Nephron progenitor cell (in vitro differentiated cells): ENCODE data around the gene PLXNA4.

ENCODE experiments used
- DNase-seq: peaks from one replicate; pipeline ENCODE4 v3.0.0; 2021
- H3K27ac Mint-ChIP-seq: 2 replicates; pipeline ENCODE4 v1.8.0; 2021; ENCODE audit warnings: mild to moderate bottlenecking, moderate library complexity, mixed read lengths
- H3K27me3 Mint-ChIP-seq: 2 replicates; pipeline ENCODE4 v1.8.0; 2021; ENCODE audit warnings: mild to moderate bottlenecking, low read depth, mixed read lengths; ENCODE audit not compliant: poor library complexity
- H3K36me3 Mint-ChIP-seq: 2 replicates; pipeline ENCODE4 v1.8.0; 2021; ENCODE audit warnings: low read depth, mixed read lengths
- H3K4me1 Mint-ChIP-seq: 2 replicates; pipeline ENCODE4 v1.8.0; 2021; ENCODE audit warnings: mixed read lengths
- H3K4me3 Mint-ChIP-seq: 2 replicates; pipeline ENCODE4 v1.8.0; 2021; ENCODE audit warnings: mild to moderate bottlenecking, moderate library complexity, mixed read lengths
- H3K9me3 Mint-ChIP-seq: 2 replicates; pipeline ENCODE4 v1.8.0; 2021; ENCODE audit warnings: mild to moderate bottlenecking, moderate library complexity, mixed read lengths
- TF ChIP-seq, protein P1 (sequence below): fragments of 200-600 bp; sonication (generic); IDR thresholded peaks from 2 replicates; pipeline ENCODE4 v1.5.0; 2021; ENCODE audit warnings: antibody characterized with exemption

PLXNA4 gene

DNA sequence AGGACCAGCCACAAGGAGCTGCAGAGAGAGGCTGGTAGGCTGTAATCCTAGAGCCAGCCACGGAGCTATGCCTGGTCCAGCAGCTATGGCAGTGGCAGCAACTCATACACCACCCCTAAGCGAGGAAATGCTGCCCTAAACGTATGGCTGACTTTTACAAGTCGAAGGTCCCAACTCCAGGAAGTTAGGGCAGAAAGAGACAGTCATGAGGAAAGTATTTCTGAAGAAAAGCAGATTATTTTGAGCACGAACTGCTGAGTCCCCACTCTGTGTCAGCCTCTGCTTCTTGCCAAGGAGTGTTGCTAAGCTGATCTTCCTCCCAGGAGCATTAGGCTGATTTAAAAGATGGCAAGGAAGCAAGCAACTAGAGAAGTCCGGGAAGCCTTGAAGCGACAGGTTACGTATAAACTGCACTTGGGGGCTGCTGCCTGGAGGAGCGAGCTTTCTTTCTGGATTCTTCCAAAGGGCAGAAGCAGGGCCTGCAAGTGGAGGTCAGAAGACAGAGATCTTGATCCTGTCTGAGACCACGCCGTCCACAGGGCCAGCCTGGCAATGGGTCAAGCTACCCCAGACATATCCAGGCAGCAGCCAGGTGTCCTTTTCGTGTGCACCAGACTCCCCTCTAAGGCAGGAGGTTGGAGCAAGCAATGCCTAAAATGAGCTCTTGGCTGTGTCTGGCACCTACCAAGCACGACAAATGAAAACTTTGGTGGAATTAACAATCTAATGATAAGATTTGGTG, 39.4 kb downstream of the PLXNA4 start:
- Mint-ChIP-seq H3K27me3 (peaks cover 39% of the 10 kb centered on the region), H3K36me3 (no peaks in the 10 kb centered on the region), H3K4me3 (no peak overlapping the region), H3K4me1 (peaks cover 40% of the 10 kb centered on the region), H3K27ac (no peak overlapping the region), H3K9me3 (no peaks in the 10 kb centered on the region)
- no peak for DNase-seq
- TF ChIP-seq, protein P1, sequence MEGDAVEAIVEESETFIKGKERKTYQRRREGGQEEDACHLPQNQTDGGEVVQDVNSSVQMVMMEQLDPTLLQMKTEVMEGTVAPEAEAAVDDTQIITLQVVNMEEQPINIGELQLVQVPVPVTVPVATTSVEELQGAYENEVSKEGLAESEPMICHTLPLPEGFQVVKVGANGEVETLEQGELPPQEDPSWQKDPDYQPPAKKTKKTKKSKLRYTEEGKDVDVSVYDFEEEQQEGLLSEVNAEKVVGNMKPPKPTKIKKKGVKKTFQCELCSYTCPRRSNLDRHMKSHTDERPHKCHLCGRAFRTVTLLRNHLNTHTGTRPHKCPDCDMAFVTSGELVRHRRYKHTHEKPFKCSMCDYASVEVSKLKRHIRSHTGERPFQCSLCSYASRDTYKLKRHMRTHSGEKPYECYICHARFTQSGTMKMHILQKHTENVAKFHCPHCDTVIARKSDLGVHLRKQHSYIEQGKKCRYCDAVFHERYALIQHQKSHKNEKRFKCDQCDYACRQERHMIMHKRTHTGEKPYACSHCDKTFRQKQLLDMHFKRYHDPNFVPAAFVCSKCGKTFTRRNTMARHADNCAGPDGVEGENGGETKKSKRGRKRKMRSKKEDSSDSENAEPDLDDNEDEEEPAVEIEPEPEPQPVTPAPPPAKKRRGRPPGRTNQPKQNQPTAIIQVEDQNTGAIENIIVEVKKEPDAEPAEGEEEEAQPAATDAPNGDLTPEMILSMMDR, result no peak

GRCh38 chr7:132533916-132534315, 42.4 kb downstream of the PLXNA4 start:
- TF ChIP-seq, protein P1, result no peak
- Mint-ChIP-seq H3K4me1 (peaks cover 31% of the 10 kb centered on the region), H3K4me3 (no peak overlapping the region), H3K27me3 (peaks cover 33% of the 10 kb centered on the region), H3K36me3 (no peaks in the 10 kb centered on the region), H3K9me3 (no peaks in the 10 kb centered on the region), H3K27ac (no peak overlapping the region)
- no peak for DNase-seq

DNA sequence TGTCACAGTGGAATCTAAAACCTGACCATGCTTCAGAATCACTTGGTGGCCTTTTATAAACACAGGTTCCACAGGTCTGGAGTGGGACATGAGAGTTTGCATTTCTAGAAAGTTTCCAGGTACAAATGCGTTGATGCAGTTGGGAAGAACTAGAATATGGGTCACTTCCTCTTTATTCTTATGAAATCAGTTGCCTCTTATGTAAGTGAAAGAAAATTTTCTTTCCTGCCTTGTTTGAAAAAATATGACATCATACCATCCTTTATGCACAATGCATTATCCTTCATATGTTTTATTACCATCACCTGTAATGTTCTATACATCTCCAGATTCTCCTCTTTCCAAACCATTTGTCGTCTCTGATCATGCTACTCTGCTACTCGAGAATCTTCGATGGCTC, 44.0 kb downstream of the PLXNA4 start:
- no peak for DNase-seq
- TF ChIP-seq, protein P1, result no peak
- H3K9me3 Mint-ChIP-seq, result no peaks in the 10 kb centered on the region
- H3K36me3 Mint-ChIP-seq, result no peaks in the 10 kb centered on the region
- H3K27ac Mint-ChIP-seq, result no peak overlapping the region
- no peak overlapping the region for H3K4me3 Mint-ChIP-seq
- H3K4me1 Mint-ChIP-seq, result peaks cover 15% of the 10 kb centered on the region
- H3K27me3 Mint-ChIP-seq, result peaks cover 42% of the 10 kb centered on the region

DNA sequence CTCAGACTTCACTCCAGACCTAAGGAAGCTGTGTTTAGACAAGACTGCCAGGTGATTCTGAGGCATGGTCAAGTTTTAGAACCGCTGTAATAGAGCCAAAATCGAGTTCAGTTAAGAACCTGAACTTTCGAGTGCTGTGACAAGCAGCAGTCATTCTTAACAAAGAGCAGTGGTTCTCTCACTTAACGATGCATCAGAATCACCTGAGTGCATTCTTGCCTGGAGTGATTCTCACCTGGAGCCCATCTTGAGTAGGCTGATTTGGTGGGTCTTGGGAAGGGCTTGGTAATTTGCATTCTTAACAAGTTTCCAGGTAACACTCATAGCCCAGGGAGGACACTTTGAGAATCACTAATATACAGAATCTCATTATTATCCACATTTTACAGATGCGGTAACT, 44.7 kb downstream of the PLXNA4 start:
- Mint-ChIP-seq H3K4me3 (no peak overlapping the region), H3K4me1 (peaks cover 8% of the 10 kb centered on the region), H3K9me3 (no peaks in the 10 kb centered on the region), H3K36me3 (no peaks in the 10 kb centered on the region), H3K27ac (no peak overlapping the region), H3K27me3 (peaks cover 49% of the 10 kb centered on the region)
- DNase-seq, result no peak
- TF ChIP-seq, protein P1, result no peak

- no peaks in the 10 kb centered on the region for H3K9me3 Mint-ChIP-seq
- no peaks in the 10 kb centered on the region for H3K36me3 Mint-ChIP-seq
- H3K4me1 Mint-ChIP-seq, result no peaks in the 10 kb centered on the region
- no peak overlapping the region for H3K4me3 Mint-ChIP-seq
- TF ChIP-seq, protein P1, result no peak
- H3K27me3 Mint-ChIP-seq, result peaks cover 62% of the 10 kb centered on the region
- no peak overlapping the region for H3K27ac Mint-ChIP-seq
- DNase-seq, result no peak
These were observed 47.6 kb downstream of the PLXNA4 start for GRCh38 chr7:132528695-132529094.
